GM04504 (cell line): Measurements from ENCODE around the gene PTCD2.

Experiments
- DNase-seq: peaks from one replicate; pipeline ENCODE4 v3.0.0-alpha.2; 2012; ENCODE audit warnings: low read depth

Gene PTCD2, protein sequence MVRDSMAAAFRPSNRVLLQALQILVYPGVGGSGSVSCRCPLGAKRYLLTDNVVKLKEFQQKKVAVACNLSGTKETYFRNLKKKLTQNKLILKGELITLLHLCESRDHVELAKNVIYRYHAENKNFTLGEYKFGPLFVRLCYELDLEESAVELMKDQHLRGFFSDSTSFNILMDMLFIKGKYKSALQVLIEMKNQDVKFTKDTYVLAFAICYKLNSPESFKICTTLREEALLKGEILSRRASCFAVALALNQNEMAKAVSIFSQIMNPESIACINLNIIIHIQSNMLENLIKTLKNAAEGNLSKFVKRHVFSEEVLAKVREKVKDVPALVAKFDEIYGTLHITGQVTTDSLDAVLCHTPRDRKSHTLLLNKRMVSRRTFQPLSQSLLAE

DNA sequence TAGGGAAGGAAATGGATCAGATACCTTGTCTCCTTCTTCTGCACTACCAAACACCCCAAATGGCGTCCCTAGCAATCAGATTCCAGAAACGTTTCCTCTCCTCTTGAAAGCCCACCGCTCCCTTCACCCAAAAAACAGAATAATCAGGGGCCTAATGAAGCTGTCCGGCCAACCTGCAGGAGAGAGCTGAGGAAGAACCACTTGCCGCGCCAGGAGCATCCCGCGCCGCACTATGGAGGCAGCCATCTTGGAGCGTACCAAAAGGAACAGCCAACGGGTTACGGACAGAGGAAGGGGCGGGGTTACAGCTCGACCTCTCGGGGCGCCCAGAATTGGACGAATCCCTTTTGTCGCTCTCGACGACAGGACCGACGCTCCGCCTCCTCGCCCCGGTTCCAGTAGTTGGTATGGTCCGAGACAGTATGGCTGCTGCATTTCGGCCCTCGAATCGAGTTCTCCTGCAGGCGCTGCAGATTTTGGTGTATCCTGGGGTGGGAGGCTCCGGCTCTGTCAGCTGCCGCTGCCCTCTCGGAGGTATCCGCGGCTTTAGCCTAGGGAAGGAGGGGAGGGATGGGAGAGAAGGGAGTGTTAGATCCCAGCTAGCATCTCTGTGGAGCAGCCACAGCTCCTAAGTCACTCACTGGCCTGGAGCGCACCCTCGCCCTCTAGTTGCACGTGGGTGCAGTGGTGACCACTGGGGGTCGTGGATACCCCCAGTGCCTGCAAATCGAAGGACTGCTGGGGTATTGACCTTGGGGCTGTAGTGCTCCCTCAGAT, at the start of gene PTCD2, which contains the start of gene MRPS27:
PTCD2 (plus strand) TSS at position 398 of the 777 bp plus-strand sequence; CDS start at position 408, 10 bp downstream.
MRPS27 (minus strand) TSS at position 265 of the 777 bp plus-strand sequence; CDS start at position 246, 19 bp downstream.
- DNase-seq = peak; percentile 97

DNA sequence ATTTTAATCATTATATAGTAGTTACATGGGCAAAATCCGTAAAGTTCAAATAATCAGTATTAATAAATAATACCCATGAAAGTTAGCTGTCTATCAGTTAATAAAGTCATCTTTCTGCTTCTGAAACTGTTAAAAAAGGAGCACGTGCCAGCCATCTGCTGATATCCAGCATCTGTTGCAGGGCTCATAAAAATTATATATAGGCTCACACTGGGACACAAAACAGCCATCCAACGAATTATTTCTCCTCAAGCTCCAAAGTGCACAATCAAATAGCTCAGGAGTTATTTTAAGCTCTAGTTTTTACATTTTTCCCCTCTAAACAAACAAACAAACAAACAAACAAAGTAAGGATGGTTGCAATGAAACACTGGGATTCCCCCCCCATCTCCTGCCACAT, 48.5 kb upstream of the PTCD2 start:
- DNase-seq = no peak

DNA sequence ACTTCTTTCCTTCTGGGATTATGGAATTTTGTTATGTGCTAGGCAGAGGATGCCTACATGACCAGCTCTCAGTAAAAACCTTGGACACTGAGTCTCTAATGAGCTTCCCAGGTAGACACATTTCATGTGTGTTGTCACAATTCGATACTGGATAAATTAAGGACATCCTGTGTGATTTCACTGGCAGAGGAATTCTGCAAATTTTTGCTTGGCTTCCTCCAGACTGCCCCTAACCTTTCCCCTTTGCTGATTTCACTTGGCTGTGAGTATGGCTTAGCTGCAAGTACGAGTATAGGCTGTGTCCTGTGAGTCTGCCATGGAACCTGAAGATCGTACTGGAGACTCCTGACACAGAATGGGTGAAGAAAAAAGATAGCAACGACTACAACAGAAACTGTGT, 47.8 kb upstream of the PTCD2 start:
- DNase-seq = no peak

DNA sequence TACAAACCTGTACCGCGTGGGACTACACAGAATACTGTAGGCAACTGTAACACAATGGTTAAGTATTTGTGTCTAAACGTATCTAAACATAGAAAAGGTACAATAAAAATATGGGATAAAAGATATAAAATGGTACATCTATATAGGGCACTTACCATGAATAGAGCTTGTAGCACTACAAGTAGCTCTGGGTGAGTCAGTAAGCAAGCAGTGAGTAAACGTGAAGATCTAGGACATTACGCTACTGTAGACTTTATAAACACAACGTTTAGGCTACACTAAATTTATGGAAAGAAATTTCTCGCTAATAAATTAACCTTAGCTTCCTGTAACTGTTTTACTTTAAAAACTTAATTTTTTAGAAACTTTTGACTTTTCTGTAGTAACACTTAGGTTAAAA, 46.6 kb upstream of the PTCD2 start:
- DNase-seq = no peak

DNA sequence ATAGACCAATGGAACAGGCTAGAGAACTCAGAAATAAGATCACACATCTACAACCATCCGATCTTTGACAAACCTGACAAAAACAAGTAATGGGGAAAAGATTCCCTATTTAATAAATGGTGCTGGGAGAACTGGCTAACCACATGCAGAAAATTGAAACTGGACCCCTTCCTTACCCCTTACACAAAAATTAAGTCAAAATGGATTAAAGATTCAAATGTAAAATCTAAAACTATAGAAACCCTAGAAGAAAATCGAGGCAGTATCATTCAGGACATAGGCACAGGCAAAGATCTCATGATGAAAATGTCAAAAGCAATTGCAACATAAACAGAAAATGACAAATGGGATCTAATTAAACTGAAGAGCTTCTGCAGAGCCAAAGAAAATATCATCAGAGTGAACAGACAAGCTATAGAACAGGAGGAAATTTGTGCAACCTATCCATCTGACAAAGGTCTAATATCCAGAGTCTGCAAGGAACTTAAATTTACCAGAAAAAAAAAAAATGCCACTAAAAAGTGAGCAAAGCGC, 43.9 kb upstream of the PTCD2 start:
- no peak for DNase-seq

DNA sequence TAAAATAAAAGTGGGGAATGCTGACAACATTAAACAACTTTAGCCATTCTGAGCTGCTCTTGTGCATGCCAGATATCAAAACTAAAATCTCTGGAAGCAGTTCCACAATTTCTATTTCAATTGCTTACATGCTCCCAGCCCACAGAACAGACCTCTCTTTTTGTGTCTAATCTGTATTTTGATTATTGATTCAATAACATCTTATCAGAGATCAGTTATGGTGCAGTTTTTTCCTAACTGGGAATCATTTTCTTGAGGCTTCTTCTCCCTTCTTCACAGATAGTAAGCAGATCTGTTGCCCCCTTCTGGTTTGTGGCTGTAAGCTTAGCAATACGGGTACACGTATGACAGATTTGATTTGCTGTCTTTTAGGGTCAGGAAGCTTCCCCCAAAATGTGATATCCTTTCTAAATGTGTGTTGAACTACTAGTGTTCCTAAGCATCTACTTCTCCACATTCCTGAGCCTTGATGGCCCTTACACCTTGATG, 39.5 kb upstream of the PTCD2 start:
- DNase-seq = no peak

DNA sequence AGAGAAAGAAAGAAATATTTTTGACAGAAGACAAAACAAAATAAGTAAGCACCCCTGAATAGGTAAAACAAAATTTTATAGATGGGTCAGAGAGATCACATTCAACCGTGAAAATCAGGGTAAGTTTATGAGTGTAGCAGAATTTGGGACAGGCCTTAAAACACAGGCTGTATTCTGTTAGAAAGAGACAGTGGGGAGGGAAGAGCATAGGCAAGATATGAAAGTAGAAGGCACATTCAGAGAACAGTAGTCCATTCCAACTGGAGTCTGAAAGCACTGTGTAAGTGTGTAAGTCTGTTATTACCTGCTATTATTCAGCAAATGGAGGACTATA, 38.8 kb upstream of the PTCD2 start:
- DNase-seq = no peak

DNA sequence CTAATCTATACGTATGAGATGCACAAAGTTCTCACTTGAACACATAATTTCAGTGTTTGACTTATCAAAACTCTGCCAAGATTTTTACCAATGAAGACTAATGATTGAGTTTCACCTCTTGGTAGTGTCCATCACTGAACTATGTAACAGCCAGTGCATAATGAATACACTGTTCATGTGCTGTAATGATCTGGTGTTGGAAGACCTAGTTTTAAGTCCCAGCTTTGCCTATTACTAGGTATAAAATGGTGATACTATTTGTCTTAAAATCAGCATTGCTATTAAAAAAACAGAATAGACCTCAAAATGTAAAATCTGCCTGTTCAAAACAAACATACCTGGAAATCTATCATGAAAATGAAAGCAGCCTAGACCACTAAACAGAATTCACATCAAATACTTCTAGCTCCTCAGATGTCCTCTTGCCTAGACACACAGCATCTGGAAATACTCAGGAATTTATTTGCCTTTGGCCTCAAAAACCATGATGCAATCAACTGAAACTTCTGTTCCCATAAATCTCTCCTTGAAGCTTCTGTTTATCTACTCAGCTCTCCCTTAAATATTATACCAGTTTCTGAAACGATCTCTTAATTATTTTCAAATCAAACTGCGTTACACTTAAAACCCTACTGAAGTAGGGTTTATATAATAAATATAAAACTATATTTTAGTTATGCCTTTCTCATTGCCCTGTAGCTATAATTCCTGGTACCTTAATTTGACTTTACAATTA, 38.2 kb upstream of the PTCD2 start:
- DNase-seq = peak; percentile 77

DNA sequence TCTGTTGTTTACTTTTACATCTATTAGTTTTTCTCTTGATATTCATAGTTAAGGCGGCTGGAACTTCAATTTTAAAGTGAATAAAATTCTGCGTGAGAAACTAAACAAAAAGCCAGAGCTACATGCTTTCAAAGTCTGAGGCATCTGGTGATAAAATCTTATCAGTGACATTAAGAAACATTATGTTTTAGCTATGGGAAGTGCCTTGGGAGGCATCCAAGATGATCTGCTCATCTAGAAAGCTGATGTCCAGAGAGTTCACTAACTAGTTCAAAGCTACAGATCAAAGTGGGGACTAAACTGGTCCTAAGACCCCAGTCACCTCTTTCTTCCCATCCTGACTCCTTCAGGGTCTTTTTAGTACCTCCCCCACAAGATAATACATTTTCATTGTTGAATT, 37.3 kb upstream of the PTCD2 start:
- DNase-seq = no peak

DNA sequence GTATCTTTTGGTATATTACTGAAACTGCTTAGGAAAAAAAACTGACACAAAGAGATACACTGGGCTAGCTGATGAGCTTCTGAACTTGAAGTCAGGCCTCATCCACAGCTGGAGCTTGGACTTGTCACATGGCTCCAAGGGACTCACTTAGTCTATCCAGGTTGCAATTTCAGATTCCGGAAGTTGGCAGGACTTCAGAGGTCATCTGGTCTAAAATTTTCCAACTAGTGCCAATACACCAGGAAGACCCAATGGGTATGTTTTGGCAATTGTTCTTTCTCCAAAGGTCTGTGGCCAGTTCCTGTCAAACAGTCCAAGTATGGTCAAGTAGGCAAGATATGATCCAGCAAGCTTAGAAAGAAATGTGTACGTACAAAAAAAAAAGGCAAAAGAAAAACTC, 36.8 kb upstream of the PTCD2 start:
- no peak for DNase-seq

DNA sequence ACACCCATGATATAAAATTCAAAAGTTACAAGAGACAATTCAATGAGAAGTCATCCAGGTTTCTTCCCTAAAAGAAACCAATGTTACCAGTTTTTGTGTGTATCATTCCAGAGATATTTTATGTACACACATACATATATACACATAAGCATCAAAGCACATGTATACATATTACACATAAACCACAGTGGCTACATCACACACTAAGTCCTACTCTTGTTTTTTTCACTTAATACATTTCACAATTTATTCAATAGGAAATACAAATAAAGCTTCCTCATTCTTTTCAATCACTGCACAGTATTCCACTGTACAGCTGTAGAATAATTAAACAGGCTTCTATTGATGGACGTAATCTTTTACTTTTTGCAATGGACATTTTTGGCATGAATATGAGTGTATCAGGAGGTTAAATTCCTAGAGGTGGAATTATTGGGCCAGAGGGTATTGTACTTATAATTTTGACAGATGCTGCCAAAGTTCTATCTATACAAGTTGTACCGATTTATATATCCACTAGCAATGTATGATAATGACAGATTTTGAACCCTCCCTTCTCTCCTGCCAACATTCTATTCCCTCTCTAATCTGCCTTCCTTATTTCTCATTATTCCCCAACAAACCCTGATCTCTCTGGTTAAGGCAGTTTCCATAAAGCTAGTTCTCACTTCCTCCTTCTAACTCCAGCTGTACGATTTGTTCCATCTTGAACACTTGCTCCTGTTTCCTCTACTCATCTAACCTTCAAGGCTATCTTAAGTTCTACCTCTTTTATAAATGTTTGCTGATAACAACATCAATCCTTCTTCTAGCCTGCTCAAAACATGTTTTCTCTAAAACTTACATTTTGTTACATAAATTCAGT, 35.4 kb upstream of the PTCD2 start:
- DNase-seq = no peak

DNA sequence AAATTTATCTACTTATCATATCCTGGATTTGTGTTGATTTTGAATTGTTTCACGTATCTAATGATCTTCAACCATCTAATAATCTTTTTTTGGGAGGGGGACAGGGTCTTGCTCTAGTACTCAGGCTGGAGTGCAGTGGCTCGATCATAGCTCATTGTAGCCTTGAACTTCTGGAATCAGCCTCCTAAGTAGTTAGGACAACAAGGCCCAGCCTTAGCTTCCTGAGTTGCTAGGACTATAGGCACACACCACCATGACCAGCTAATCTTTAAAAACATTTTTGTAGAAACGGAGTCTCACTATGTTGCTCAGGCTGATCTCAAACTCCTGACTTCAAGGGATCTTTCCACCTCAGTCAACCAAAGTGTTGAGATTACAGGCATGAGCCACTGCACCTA, 34.8 kb upstream of the PTCD2 start:
- no peak for DNase-seq

DNA sequence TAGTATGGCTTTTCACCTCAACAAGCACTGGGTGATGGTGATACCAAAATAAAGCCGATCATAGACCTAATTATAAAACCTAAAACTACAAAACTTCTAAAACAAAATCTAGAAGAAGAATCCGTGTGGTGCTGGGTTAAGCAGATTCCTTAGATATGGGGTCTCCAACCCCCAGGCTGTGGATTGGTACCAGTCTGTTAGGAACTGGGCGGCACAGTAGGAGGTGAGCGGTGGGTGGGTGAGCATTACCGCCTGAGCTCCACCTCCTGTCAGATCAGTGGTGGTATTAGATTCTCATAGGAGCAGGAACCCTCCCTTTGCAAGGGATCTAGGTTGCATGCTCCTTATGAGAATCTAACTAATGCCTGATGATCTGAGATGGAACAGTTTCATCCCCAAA, 33.4 kb upstream of the PTCD2 start:
- no peak for DNase-seq

DNA sequence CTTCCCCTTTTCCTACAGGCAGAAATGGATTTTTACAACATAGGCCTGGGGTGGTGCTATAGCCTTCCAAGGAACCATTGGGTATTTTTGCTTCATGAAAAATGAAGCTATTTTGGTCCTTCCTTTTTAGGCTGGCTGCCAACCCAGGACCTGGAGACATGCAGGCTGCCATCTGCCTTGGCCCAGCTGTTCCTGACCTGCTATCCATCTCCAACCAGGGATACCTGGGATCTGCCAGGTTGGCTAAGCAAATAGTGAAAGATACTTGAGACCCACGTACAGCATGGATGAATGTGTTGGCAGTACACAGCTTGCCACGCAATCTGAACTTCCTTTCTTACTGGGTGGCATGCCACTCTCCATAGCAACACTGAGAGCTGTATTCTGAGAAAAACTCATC, 31.2 kb upstream of the PTCD2 start:
- no peak for DNase-seq

DNA sequence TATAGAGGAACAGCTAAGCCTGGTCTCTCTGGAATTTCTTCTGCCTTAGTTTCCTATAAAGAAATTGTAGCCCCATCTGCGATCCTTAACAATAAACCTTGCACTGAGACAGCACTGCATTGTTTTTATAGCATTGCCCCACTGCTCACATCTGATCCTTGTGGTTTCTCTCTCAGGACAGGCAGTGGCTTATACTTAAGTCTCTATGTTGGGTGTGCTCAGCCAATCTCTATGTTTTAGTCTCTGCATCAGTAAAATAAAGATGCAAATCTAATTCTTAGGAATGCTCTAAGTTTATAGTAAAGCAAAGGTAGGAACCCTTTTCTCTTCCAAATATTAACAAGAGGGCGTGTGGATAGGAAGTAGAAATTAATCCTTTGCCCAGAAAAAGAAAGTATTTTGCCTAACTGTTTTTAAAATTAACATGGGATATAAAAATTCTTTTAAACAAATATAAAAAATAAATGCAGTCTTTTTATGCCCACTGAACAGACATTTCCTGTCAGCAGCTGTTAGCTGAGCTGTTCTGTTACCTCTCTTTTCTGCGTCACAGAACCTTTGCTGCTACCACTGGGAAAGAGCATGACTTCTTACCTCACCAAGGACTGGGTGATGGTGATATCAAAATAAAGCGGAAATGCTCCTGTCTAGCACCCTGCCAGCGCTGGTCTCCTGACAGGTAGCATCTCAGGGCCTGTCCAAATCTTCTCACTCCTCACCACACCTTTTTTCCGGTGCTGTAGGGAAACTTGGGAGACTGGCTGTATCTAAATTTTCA, 29.6 kb upstream of the PTCD2 start:
- DNase-seq = no peak

DNA sequence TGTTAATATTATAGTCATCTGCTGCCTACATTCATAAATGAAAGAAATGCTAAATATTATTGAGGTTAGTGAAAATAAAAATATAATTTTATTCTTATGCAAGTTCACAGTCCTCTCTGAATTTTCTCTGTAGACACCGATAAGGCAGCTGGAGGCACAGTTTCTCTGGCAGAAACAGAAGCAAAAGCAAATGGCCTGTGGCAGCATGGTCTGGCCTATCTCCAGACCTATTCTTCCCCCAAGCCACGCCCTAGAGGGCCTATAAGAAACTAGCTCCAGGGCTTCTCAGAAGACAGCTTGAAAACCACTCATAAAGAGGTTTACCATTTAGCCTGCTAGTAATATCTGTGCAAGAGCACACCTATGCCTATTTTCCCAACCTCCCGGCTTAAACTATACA, 28.6 kb upstream of the PTCD2 start:
- DNase-seq = no peak

DNA sequence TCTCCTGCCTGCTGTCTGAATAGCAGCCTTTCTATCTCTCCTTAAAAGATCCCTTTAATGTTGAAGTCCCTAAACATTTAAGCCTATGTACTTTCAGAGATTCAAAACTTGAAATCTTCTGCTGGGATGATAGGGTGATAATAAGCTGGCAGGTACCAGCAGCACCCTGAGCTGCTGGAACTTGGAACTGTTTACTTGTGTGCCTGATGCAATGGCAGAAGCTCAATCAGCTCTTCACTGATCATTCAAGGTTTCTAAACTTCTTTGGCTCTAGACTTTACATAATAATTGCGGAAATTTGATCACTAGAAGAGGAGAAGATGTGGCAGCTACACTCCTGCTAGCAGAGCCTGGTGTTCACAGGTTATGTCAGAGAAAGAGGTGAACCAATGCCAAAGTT, 27.8 kb upstream of the PTCD2 start:
- no peak for DNase-seq

DNA sequence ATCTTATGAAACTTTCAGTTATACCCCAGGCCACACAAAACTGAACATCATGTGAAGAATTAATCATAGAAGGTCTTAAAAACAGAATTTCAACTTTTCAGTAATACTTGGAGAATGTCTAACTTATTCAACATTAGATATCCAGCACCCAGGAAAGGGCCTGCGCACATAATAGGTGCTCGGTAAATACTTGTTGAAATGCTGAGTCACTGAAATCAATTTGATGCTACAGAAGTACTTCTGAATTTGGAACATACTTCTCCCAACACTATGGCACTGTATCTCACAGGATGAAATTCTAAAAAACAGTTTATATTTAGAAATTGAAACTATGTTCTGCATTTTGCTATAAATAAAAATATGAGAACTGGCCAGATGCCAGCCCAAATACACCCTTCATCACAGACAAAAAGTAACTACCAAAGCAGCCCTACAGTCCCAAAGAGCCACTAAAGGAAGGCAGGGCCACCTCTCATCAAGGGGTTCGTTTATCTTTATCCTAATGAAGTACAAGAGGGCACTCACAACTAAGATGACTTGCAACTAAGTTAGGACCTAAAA, 26.6 kb upstream of the PTCD2 start:
- DNase-seq = no peak

DNA sequence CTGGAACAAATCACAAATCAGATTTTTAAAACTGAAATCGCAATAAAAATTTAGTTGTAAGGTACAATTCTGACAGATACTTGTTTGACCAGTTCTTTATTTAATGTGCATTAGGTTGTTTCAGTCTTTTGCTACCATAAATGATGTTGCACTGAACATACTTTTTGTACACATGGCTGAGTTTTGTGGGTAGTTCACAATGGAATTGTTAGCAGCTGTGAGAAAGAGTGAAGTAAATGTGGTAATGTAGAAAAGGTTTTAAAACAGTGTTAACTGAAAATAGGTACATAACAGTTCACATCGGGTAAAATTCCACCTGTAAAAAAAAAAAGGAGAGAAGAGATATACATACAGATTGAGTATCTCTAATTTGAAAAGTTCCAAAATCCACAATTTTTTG, 25.7 kb upstream of the PTCD2 start:
- DNase-seq = no peak

DNA sequence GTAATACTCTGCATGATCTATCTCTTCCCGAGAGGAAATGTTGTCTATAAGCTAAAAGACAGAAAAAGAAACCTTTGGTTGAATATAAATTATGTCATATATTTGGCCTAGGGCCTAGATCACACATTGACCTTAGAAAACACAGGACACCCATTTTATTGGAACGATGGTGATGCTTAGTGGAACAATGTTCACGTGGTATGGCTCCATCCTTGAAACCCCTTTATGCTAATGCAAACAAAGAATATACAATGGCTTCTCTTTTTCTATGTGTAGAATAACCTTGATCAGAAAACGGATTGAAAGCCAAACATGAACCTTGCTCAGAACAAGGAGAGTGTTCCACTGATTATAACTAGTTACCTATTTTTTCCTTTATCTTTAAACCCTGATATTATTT, 24.6 kb upstream of the PTCD2 start:
- DNase-seq = no peak
